Astrocyte (in vitro differentiated cells and primary cell): ENCODE data around the gene VPS50. TPM values are rescaled to one million over a fixed set of nuclear protein-coding genes. Genes with fewer than 3 reads are reported as not detected.

Source experiments
- DNase-seq: peaks from one replicate; pipeline ENCODE4 v3.0.0-alpha.2; 2010; ENCODE audit warnings: low read depth
- FAIRE-seq: peaks from 2 replicates; lab custom pipeline; 2011; peaks lifted over from hg19 to GRCh38; lab: Jason Lieb, UNC
- H2AFZ ChIP-seq: 2 replicates; pipeline ENCODE4 v1.6.0; 2012; ENCODE audit warnings: low read depth, low read length, inconsistent platforms
- H3K27ac ChIP-seq: 2 replicates; pipeline ENCODE4 v1.5.1; 2011; ENCODE audit warnings: low read depth, low read length, inconsistent platforms
- H3K27me3 ChIP-seq: 2 replicates; pipeline ENCODE4 v1.6.0; 2011; ENCODE audit warnings: low read length, inconsistent platforms; ENCODE audit not compliant: insufficient read depth
- H3K36me3 ChIP-seq: 2 replicates; pipeline ENCODE4 v1.5.1; 2011; ENCODE audit warnings: low read length, inconsistent platforms; ENCODE audit not compliant: insufficient read depth
- H3K4me1 ChIP-seq: 2 replicates; pipeline ENCODE4 v1.5.1; 2011; ENCODE audit warnings: low read length, inconsistent platforms; ENCODE audit not compliant: insufficient read depth
- H3K4me2 ChIP-seq: 2 replicates; pipeline ENCODE4 v1.6.0; 2012; ENCODE audit warnings: low read length, inconsistent platforms
- H3K4me3 ChIP-seq: 2 replicates; pipeline ENCODE4 v1.5.1; 2011; ENCODE audit warnings: low read depth, mild to moderate bottlenecking, low read length, inconsistent platforms; ENCODE audit not compliant: insufficient read depth
- H3K79me2 ChIP-seq: 2 replicates; pipeline ENCODE4 v1.6.0; 2012; ENCODE audit warnings: mild to moderate bottlenecking, low read length, inconsistent platforms; ENCODE audit not compliant: insufficient read depth
- H3K9ac ChIP-seq: 2 replicates; pipeline ENCODE4 v1.6.0; 2012; ENCODE audit warnings: mild to moderate bottlenecking, low read length, inconsistent platforms
- H3K9me3 ChIP-seq: 2 replicates; pipeline ENCODE4 v1.5.1; 2012; ENCODE audit warnings: low read depth, mild to moderate bottlenecking, low read length, inconsistent platforms; ENCODE audit not compliant: insufficient read depth
- H4K20me1 ChIP-seq: 2 replicates; pipeline ENCODE4 v1.6.0; 2012; ENCODE audit warnings: low read length, inconsistent platforms; ENCODE audit not compliant: insufficient read depth
- H3K27ac Mint-ChIP-seq: one replicate; pipeline ENCODE4 v1.8.0; 2021; ENCODE audit warnings: mild to moderate bottlenecking, mixed read lengths; ENCODE audit not compliant: unreplicated experiment
- H3K27me3 Mint-ChIP-seq: one replicate; pipeline ENCODE4 v1.8.0; 2021; ENCODE audit warnings: low read depth, mixed read lengths; ENCODE audit not compliant: unreplicated experiment
- H3K36me3 Mint-ChIP-seq: one replicate; pipeline ENCODE4 v1.8.0; 2021; ENCODE audit warnings: low read depth, mixed read lengths; ENCODE audit not compliant: unreplicated experiment
- H3K4me1 Mint-ChIP-seq: one replicate; pipeline ENCODE4 v1.8.0; 2021; ENCODE audit warnings: low read depth, mixed read lengths; ENCODE audit not compliant: unreplicated experiment
- H3K4me3 Mint-ChIP-seq: one replicate; pipeline ENCODE4 v1.8.0; 2021; ENCODE audit warnings: mild to moderate bottlenecking, moderate library complexity, mixed read lengths; ENCODE audit not compliant: unreplicated experiment
- H3K9me3 Mint-ChIP-seq: one replicate; pipeline ENCODE4 v1.8.0; 2021; ENCODE audit warnings: mild to moderate bottlenecking, mixed read lengths; ENCODE audit not compliant: unreplicated experiment
- CTCF ChIP-seq: IDR thresholded peaks from 2 replicates; pipeline ENCODE4 v1.5.1; 2011; ENCODE audit warnings: low read depth, mild to moderate bottlenecking, inconsistent platforms, low read length, moderate library complexity; ENCODE audit not compliant: insufficient read depth
- EZH2 ChIP-seq: IDR thresholded peaks from 2 replicates; pipeline ENCODE4 v1.6.1; 2012; ENCODE audit warnings: mild to moderate bottlenecking, low read length, inconsistent platforms; ENCODE audit not compliant: insufficient read depth
- total RNA-seq: library from RNA; stranded (reverse); gene quantifications from 2 replicates; pipeline ENCODE4 v1.2.1, GENCODE V29; 2021

VPS50 gene
- total RNA-seq, 1 donor from 2014 or later, result 19.0 TPM

DNA sequence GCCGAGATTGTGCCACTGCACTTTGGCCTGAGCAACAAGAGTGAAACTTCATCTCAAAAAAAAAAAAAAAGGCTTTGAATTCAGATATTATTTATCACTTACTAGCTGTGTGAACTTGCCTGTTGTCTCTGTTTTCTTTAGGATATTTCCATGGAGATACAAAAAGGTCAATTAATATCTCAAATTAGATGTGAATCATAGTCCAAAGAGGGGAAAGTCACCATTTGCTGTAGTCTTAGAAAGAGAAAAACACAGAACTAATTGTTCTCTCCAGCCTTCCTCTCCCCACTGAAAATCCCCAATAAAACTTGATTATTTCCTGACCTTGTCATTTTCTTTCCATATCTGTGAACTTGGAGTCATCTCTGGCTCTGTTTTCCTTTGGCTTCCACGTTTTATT, 27.1 kb upstream of the VPS50 start:
- no peaks in the 10 kb centered on the region for H3K36me3 Mint-ChIP-seq
- peaks cover 31% of the 10 kb centered on the region for H3K27me3 Mint-ChIP-seq

DNA sequence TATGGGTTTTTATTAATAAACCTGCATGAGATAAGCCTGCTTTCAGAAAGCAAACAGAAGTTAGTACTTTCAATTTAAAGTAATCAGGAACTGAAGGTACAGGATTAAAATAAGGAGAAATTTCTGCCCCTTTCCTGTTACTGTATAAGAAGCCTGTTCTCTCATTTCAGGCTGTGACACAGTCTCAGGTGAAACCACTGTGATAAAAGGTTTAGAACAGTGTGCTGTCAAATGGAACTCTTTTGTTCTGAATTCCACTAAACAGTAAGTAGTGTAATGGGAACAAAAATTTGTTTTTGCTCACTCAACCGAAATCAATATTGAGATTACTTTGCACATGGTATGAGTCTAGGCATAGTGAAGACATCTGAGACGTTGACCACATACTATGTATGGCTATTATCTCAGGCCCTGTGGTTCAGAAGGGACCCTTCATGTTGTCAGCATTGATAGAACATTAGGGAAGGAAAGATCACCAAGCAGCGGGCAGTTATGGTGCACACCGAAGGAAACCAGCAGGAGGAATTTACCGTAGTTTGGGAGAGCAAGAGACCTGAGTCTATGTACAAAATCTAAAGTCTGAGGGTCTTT, 20.8 kb upstream of the VPS50 start:
- TF ChIP-seq EZH2 (no peak), CTCF (no peak)
- Histone ChIP-seq H2AFZ (no peak overlapping the region), H4K20me1 (no peaks in the 10 kb centered on the region), H3K9ac (no peak overlapping the region), H3K79me2 (no peaks in the 10 kb centered on the region), H3K27ac (no peak overlapping the region), H3K36me3 (no peaks in the 10 kb centered on the region), H3K4me1 (no peaks in the 10 kb centered on the region), H3K4me2 (no peak overlapping the region), H3K9me3 (no peaks in the 10 kb centered on the region), H3K4me3 (no peak overlapping the region), H3K27me3 (peaks cover 23% of the 10 kb centered on the region)
- FAIRE-seq (no peak), DNase-seq (no peak)
- no peak overlapping the region for H3K27ac Mint-ChIP-seq
- H3K36me3 Mint-ChIP-seq, result no peaks in the 10 kb centered on the region
- no peaks in the 10 kb centered on the region for H3K9me3 Mint-ChIP-seq
- no peaks in the 10 kb centered on the region for H3K4me1 Mint-ChIP-seq
- H3K27me3 Mint-ChIP-seq, result peaks cover 49% of the 10 kb centered on the region
- H3K4me3 Mint-ChIP-seq, result no peak overlapping the region

More for the DNA sequence above, 27.1 kb upstream of the VPS50 start:
- no peaks in the 10 kb centered on the region for H4K20me1 ChIP-seq
- H3K9me3 Mint-ChIP-seq, result no peaks in the 10 kb centered on the region
- no peaks in the 10 kb centered on the region for H3K4me1 ChIP-seq
- FAIRE-seq (no peak), DNase-seq (no peak)
- no peak overlapping the region for H3K4me3 ChIP-seq
- no peak overlapping the region for H3K9ac ChIP-seq
- TF ChIP-seq EZH2 (no peak), CTCF (no peak)
- H3K27ac ChIP-seq, result no peak overlapping the region
- no peak overlapping the region for H2AFZ ChIP-seq
- no peak overlapping the region for H3K4me2 ChIP-seq
- H3K4me1 Mint-ChIP-seq, result no peaks in the 10 kb centered on the region
- H3K27ac Mint-ChIP-seq, result no peak overlapping the region
- H3K79me2 ChIP-seq, result no peaks in the 10 kb centered on the region
- no peaks in the 10 kb centered on the region for H3K36me3 ChIP-seq
- no peak overlapping the region for H3K4me3 Mint-ChIP-seq
- no peaks in the 10 kb centered on the region for H3K9me3 ChIP-seq
- peaks cover 15% of the 10 kb centered on the region for H3K27me3 ChIP-seq

GRCh38 chr7:93212881-93213280, 19.3 kb upstream of the VPS50 start:
- H3K4me2 ChIP-seq, result no peak overlapping the region
- H3K4me3 ChIP-seq, result no peak overlapping the region
- TF ChIP-seq CTCF, result no peak
- H3K27me3 ChIP-seq, result peaks cover 21% of the 10 kb centered on the region
- H2AFZ ChIP-seq, result no peak overlapping the region
- FAIRE-seq, result no peak
- H4K20me1 ChIP-seq, result no peaks in the 10 kb centered on the region
- H3K9me3 ChIP-seq, result no peaks in the 10 kb centered on the region
- no peak overlapping the region for H3K27ac ChIP-seq
- Mint-ChIP-seq H3K4me1 (no peaks in the 10 kb centered on the region), H3K9me3 (peaks cover under 1% of the 10 kb centered on the region), H3K4me3 (no peak overlapping the region), H3K36me3 (no peaks in the 10 kb centered on the region), H3K27me3 (peaks cover 47% of the 10 kb centered on the region), H3K27ac (no peak overlapping the region)
- DNase-seq, result no peak
- no peak overlapping the region for H3K9ac ChIP-seq
- no peaks in the 10 kb centered on the region for H3K36me3 ChIP-seq
- H3K79me2 ChIP-seq, result no peaks in the 10 kb centered on the region
- no peaks in the 10 kb centered on the region for H3K4me1 ChIP-seq
